Vagina (tissue), 2 donors: Measurements from ENCODE around the gene ARHGEF40.

Experiments
- POLR2A ChIP-seq, 2 donors: fragments of 450-650 bp; IDR thresholded peaks; one replicate each; pipeline ENCODE4 v1.6.1; 2017; ENCODE audit warnings: antibody characterized with exemption in 2 of 2, mild to moderate bottlenecking in 2 of 2, moderate library complexity in 2 of 2
- POLR2AphosphoS5 ChIP-seq, 2 donors: sonication (generic); formaldehyde crosslinking; IDR thresholded peaks; one replicate each; pipeline ENCODE4 v1.9.0; 2017; ENCODE audit warnings: antibody characterized with exemption in 2 of 2, mild to moderate bottlenecking in 2 of 2, low read depth in 1 of 2; ENCODE audit not compliant: insufficient read depth in 1 of 2
- TF ChIP-seq, protein P1 (sequence below), 3 experiments: fragments of 450-650 bp in 2 of 3; fragments of 200-600 bp in 1 of 3; sonication (generic) in 1 of 3; IDR thresholded peaks; one replicate each; pipeline ENCODE4 v1.5.1; 2017 to 2019; ENCODE audit warnings: antibody characterized with exemption in 3 of 3, mild to moderate bottlenecking in 2 of 3, moderate library complexity in 2 of 3

- TF ChIP-seq, protein P1, sequence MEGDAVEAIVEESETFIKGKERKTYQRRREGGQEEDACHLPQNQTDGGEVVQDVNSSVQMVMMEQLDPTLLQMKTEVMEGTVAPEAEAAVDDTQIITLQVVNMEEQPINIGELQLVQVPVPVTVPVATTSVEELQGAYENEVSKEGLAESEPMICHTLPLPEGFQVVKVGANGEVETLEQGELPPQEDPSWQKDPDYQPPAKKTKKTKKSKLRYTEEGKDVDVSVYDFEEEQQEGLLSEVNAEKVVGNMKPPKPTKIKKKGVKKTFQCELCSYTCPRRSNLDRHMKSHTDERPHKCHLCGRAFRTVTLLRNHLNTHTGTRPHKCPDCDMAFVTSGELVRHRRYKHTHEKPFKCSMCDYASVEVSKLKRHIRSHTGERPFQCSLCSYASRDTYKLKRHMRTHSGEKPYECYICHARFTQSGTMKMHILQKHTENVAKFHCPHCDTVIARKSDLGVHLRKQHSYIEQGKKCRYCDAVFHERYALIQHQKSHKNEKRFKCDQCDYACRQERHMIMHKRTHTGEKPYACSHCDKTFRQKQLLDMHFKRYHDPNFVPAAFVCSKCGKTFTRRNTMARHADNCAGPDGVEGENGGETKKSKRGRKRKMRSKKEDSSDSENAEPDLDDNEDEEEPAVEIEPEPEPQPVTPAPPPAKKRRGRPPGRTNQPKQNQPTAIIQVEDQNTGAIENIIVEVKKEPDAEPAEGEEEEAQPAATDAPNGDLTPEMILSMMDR (IDR thresholded peaks at IDR 0.05) = peak in 1 of 3 experiments; percentile 27
- peak; percentile 36 to 59 for TF ChIP-seq POLR2A (IDR thresholded peaks at IDR 0.05)
- TF ChIP-seq POLR2AphosphoS5 (IDR thresholded peaks at IDR 0.05; ENCODE audit: insufficient read depth in 1 of 2, low read depth in 1 of 2) = peak in 1 of 2 donors; percentile 89
These were observed 45.3 kb upstream of the ARHGEF40 start, which contains the start of gene NDRG2 for GRCh38 chr14:21024585-21025370.
